Brain pericyte (primary cell): ENCODE results near the gene MGAT5.

Experiments
- DNase-seq: peaks from one replicate; pipeline ENCODE4 v3.0.0-alpha.2; 2012; ENCODE audit warnings: low read depth, low spot score

The MGAT5 gene

GRCh38 chr2:134253804-134254203 is at the start of gene MGAT5:
Gene MGAT5 (plus strand): TSS chr2:134254072. CDS start chr2:134254404, 332 bp downstream.
- DNase-seq: no peak

GRCh38 chr2:134205087-134205486 is 48.8 kb upstream of the MGAT5 start:
- no peak for DNase-seq

- no peak for DNase-seq
Observed at GRCh38 chr2:134206031-134206430, 47.8 kb upstream of the MGAT5 start.

- DNase-seq: no peak
Observed at GRCh38 chr2:134206573-134206972, 47.3 kb upstream of the MGAT5 start.

GRCh38 chr2:134207589-134208209 is 46.2 kb upstream of the MGAT5 start:
- DNase-seq: no peak

- no peak for DNase-seq
Observed at GRCh38 chr2:134208825-134209224, 45.0 kb upstream of the MGAT5 start.

- no peak for DNase-seq
Observed at GRCh38 chr2:134212746-134213145, 41.1 kb upstream of the MGAT5 start.

- DNase-seq: no peak
Observed at GRCh38 chr2:134216152-134216829, 37.6 kb upstream of the MGAT5 start.

GRCh38 chr2:134217351-134217750 is 36.5 kb upstream of the MGAT5 start:
- no peak for DNase-seq

GRCh38 chr2:134217924-134218323 is 35.9 kb upstream of the MGAT5 start:
- DNase-seq: no peak

GRCh38 chr2:134218414-134218813 is 35.5 kb upstream of the MGAT5 start:
- DNase-seq: no peak

GRCh38 chr2:134218930-134219658 is 34.8 kb upstream of the MGAT5 start:
- no peak for DNase-seq

- no peak for DNase-seq
Observed at GRCh38 chr2:134220344-134220974, 33.4 kb upstream of the MGAT5 start.

- no peak for DNase-seq
Observed at GRCh38 chr2:134224005-134224404, 29.9 kb upstream of the MGAT5 start.

- no peak for DNase-seq
Observed at GRCh38 chr2:134225173-134225572, 28.7 kb upstream of the MGAT5 start.

- DNase-seq: no peak
Observed at GRCh38 chr2:134225841-134226240, 28.0 kb upstream of the MGAT5 start.

GRCh38 chr2:134226601-134227000 is 27.3 kb upstream of the MGAT5 start:
- DNase-seq: no peak

GRCh38 chr2:134227666-134228065 is 26.2 kb upstream of the MGAT5 start:
- no peak for DNase-seq

- no peak for DNase-seq
Observed at GRCh38 chr2:134228493-134228903, 25.4 kb upstream of the MGAT5 start.

- DNase-seq: no peak
Observed at GRCh38 chr2:134229540-134229939, 24.3 kb upstream of the MGAT5 start.

GRCh38 chr2:134230885-134231284 is 23.0 kb upstream of the MGAT5 start:
- no peak for DNase-seq

GRCh38 chr2:134231301-134231964 is 22.4 kb upstream of the MGAT5 start:
- no peak for DNase-seq
